ENCODE data around the gene THAP7.

Gene THAP7

DNA sequence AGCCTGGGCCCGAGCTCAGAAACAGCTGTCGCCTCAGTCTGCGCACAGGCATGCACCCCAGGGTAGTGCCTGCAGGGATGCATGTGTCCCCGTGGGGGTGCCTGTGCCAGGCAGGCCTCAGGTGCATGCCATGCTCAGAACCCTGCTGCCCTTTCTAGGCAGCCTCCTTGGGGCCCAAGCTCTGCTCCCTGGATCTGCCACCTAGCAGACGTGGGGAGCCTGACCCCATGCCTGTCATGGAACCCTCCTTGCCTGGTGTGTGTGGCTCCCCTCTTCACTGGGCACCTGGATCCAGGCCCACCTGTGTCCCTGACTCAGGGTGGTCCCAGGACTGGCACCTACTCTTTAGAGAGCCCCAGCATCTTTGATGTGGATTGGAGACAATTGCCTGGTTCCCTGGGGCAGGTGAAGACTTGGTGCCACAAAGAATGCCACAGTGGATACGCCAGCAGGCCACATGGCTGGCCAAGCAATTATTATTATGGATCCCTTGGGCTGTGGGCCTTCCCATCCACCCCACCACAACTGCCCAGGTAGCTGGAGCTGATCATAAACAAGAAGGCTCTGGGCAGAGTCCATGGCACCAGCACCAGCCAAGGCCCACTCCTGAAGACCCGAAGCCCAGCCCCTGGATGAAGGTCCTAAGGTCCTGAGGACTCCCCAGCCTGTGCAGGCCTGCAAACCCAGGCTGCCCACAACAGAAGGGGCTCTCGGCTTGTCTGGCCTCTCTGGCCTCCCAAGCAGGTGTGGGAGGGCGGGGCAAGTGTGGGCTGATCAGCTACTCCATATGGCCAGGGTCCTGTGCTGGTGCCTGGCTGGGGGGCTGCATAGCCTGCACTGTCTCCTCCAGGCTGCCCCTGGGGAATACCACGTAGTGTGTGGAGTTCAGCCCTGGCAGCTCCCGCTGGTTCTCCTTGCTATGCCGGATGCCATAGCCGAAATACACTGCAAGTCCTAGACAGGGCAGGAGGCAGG is 26.6 kb upstream of the THAP7 start:
- no peak overlapping the region for H3K4me3 ChIP-seq (ENCODE audit: low read length)
- H3K4me1 ChIP-seq (ENCODE audit: control insufficient read depth, insufficient read depth, low read length): peaks cover 15% of the 10 kb centered on the region
- peaks cover 6% of the 10 kb centered on the region for H3K27me3 ChIP-seq (ENCODE audit: control insufficient read depth, insufficient read depth, low read length)
- no peak overlapping the region for H3K9ac ChIP-seq (ENCODE audit: low read length)
- no peaks in the 10 kb centered on the region for H3K36me3 ChIP-seq (ENCODE audit: control insufficient read depth, insufficient read depth, low read length)
- no peaks in the 10 kb centered on the region for H3K9me3 ChIP-seq (ENCODE audit: control insufficient read depth, low read length)

DNA sequence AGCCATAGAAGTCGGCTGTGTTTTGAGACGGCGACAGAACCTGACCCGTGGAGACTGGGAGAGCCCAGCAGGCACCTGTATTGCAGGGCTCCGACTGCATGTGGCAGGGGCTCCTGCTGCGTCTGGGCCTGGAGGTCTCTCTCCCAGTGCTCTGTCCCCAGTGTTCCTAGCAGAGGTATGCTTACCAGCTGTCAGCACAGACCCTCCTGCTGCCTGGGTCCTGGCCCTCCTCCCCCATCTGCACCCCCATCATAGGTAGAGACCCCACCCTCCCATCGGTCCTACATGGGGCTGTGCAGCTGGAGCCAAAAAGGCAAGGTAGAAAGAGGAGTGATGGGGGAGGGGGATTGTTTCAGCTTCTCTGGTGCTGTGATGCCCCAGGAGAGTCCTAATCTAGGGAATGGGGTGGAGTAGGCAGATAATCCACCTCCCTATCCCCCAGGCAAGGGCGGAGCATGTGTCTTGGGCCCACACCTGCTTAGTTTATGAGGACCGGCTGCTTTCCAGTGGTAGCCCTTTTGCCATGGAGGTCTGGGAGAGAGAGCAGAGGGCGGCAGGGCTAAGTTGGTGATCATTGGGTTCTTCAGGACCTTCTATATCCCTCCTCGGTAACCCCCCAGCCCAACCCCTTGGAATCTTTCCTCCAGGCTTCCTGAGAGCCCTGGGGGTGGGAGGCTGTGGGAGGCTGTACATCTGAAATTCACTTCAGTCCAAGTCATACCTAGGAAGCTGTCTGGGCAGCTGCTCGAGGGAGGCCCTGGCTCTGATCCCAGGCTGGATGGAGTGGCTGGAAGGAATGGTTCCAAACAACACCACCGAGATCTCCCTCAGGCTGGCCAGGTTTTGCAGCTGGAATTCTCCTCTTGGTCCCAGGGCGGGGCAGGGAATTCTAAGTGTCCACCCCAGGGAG is 25.1 kb upstream of the THAP7 start:
- Histone ChIP-seq H3K4me3 (ENCODE audit: low read length) (no peak overlapping the region), H3K9me3 (ENCODE audit: control insufficient read depth, low read length) (no peaks in the 10 kb centered on the region), H3K27me3 (ENCODE audit: control insufficient read depth, insufficient read depth, low read length) (peaks cover 6% of the 10 kb centered on the region), H3K4me1 (ENCODE audit: control insufficient read depth, insufficient read depth, low read length) (peaks cover 14% of the 10 kb centered on the region), H3K9ac (ENCODE audit: low read length) (no peak overlapping the region), H3K36me3 (ENCODE audit: control insufficient read depth, insufficient read depth, low read length) (no peaks in the 10 kb centered on the region)

DNA sequence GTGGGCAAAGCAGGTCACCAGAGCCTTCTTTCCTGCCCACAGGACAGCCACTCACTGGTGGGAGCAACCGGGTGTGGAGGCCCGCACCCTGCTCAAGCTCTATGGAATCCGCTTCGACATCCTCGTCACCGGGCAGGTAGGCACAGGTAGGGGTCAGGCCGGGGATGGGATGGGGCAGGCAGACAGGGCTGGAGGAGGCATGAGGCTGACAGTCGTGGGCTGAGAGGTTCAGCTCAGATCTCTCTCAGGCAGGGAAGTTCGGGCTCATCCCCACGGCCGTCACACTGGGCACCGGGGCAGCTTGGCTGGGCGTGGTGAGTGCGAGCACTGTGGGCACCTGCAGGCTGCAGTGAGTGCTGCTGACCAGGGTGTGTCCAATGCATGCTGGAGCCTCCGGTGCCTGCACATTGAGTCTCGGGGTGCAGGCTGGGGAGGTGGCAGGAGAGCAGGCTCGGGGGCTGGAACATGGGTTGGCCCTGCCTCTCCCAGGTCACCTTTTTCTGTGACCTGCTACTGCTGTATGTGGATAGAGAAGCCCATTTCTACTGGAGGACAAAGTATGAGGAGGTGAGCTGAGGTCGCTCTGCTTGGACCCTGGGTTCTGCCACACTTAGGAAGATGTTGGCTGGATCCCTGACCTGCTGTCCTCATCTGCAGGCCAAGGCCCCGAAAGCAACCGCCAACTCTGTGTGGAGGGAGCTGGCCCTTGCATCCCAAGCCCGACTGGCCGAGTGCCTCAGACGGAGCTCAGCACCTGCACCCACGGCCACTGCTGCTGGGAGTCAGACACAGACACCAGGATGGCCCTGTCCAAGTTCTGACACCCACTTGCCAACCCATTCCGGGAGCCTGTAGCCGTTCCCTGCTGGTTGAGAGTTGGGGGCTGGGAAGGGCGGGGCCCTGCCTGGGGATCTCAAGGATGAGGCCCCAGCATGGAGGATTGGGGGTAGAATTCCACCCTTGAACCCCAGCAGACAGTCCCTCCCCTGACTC is 24.1 kb upstream of the THAP7 start:
- H3K27me3 ChIP-seq (ENCODE audit: control insufficient read depth, insufficient read depth, low read length): no peaks in the 10 kb centered on the region
- H3K9me3 ChIP-seq (ENCODE audit: control insufficient read depth, low read length): no peaks in the 10 kb centered on the region
- no peak overlapping the region for H3K4me3 ChIP-seq (ENCODE audit: low read length)
- H3K36me3 ChIP-seq (ENCODE audit: control insufficient read depth, insufficient read depth, low read length): no peaks in the 10 kb centered on the region
- peaks cover 5% of the 10 kb centered on the region for H3K4me1 ChIP-seq (ENCODE audit: control insufficient read depth, insufficient read depth, low read length)
- no peak overlapping the region for H3K9ac ChIP-seq (ENCODE audit: low read length)

DNA sequence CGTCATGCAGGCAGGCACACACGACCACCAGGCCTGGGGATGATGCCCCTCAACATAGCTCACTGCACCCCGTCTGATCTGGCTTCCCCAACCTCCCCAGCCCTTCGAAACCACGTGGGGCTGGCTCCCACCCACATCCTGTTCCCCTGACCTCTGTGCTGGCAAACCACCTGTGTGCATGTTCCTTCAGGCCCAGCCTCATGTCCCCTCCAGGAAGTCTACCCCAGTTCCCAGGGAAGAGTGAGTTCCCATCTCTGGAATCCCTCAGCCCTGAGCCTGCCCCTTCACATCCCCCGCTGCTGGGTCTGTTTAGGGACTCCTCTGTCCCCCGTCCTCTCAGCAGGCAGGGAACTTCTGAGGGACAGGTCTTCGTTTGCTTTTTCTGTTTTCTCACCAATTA is 23.3 kb upstream of the THAP7 start:
- H3K4me1 ChIP-seq (ENCODE audit: control insufficient read depth, insufficient read depth, low read length): peaks cover 5% of the 10 kb centered on the region
- no peaks in the 10 kb centered on the region for H3K36me3 ChIP-seq (ENCODE audit: control insufficient read depth, insufficient read depth, low read length)
- H3K9me3 ChIP-seq (ENCODE audit: control insufficient read depth, low read length): no peaks in the 10 kb centered on the region
- no peak overlapping the region for H3K4me3 ChIP-seq (ENCODE audit: low read length)
- H3K9ac ChIP-seq (ENCODE audit: low read length): no peak overlapping the region
- no peaks in the 10 kb centered on the region for H3K27me3 ChIP-seq (ENCODE audit: control insufficient read depth, insufficient read depth, low read length)

DNA sequence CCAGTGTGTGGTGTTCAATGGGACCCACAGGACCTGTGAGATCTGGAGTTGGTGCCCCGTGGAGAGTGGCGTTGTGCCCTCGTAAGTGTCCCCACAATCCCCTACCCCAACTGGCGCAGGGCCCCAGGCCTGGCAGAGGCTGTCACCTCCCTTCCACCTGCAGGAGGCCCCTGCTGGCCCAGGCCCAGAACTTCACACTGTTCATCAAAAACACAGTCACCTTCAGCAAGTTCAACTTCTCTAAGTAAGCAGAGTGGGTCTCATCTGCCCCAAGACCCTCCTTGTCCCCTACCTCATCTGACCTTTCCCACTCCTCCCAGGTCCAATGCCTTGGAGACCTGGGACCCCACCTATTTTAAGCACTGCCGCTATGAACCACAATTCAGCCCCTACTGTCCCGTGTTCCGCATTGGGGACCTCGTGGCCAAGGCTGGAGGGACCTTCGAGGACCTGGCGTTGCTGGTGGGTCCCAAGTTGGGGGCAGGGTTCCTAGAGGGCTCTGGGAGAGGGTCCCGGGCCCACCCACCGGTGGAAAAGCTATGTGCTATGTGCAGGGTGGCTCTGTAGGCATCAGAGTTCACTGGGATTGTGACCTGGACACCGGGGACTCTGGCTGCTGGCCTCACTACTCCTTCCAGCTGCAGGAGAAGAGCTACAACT is 21.2 kb upstream of the THAP7 start:
- no peak overlapping the region for H3K4me3 ChIP-seq (ENCODE audit: low read length)
- no peaks in the 10 kb centered on the region for H3K9me3 ChIP-seq (ENCODE audit: control insufficient read depth, low read length)
- no peaks in the 10 kb centered on the region for H3K27me3 ChIP-seq (ENCODE audit: control insufficient read depth, insufficient read depth, low read length)
- H3K36me3 ChIP-seq (ENCODE audit: control insufficient read depth, insufficient read depth, low read length): no peaks in the 10 kb centered on the region
- no peak overlapping the region for H3K9ac ChIP-seq (ENCODE audit: low read length)
- H3K4me1 ChIP-seq (ENCODE audit: control insufficient read depth, insufficient read depth, low read length): peaks cover 5% of the 10 kb centered on the region

DNA sequence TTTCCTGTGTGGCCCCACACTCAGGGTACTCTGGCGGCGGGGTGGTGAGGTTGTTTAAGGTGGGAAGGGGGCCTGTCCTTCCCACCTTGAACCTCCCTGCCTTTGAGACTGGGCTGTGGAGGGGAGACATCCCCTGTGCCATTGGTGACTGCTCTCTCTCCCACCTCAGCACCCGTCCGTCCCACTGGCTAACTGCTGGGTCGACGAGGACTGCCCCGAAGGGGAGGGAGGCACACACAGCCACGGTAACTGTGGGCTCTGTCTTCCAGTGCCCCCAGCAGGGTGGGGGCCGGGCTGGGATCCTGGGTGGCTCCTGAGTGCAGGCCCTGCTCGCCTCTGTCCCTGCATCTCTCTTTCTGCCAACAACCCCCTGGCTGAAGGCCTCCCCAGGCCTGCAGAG is 20.6 kb upstream of the THAP7 start:
- Histone ChIP-seq H3K4me3 (ENCODE audit: low read length) (no peak overlapping the region), H3K4me1 (ENCODE audit: control insufficient read depth, insufficient read depth, low read length) (peaks cover 5% of the 10 kb centered on the region), H3K36me3 (ENCODE audit: control insufficient read depth, insufficient read depth, low read length) (no peaks in the 10 kb centered on the region), H3K9ac (ENCODE audit: low read length) (no peak overlapping the region), H3K9me3 (ENCODE audit: control insufficient read depth, low read length) (no peaks in the 10 kb centered on the region), H3K27me3 (ENCODE audit: control insufficient read depth, insufficient read depth, low read length) (no peaks in the 10 kb centered on the region)

DNA sequence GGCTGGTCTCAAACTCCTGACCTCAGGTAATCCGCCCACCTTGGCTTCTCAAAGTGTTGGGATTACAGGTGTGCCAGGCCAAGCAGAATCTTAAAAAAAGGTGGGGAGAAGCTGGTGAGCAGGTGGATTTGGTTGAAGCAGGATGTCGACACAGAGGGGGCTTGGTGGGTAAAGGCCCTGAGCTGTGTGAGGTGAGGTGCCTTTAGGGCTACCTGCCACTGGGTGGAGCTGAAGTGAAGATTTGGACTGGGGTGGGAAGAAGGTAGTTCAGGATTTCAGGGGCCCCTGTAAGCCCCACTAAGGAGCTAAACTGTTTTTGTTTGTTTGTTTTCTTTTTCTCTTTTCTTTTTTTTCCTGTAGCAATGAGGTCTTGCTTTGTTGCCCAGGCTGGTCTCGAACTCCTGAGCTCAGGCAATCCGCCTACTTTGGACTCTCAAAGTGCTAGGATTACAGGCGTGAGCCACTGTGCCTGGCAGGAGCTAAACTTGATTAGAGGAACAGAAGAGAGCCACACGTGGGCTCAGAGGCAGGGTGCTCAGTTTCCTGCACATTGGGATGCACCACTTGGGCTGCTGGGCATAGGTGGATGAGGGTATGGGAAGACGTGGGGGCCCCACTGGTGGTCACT is 19.0 kb upstream of the THAP7 start:
- Histone ChIP-seq H3K9me3 (ENCODE audit: control insufficient read depth, low read length) (no peaks in the 10 kb centered on the region), H3K27me3 (ENCODE audit: control insufficient read depth, insufficient read depth, low read length) (no peaks in the 10 kb centered on the region)

DNA sequence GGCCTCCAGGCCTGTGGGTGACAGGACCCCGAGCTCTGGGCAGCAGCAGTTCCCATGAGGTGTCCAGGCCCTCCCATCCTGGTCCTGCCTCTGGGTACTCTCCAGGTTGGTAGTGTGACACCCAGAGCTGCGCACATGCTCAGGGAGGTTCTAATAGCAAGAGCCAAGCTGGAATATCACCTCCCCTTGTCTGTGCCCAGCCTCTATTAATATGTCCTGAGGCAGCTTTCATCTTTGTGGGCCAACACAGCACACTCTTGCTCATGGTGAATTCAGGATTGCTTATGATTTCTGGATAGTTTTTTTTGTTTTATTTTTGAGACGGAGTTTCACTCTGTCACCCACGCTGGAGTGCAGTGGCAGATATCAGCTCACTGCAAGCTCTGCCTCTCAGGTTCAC is 16.4 kb upstream of the THAP7 start:
- Histone ChIP-seq H3K9ac (ENCODE audit: low read length) (no peak overlapping the region), H3K4me3 (ENCODE audit: low read length) (no peak overlapping the region), H3K27me3 (ENCODE audit: control insufficient read depth, insufficient read depth, low read length) (no peaks in the 10 kb centered on the region), H3K36me3 (ENCODE audit: control insufficient read depth, insufficient read depth, low read length) (no peaks in the 10 kb centered on the region), H3K9me3 (ENCODE audit: control insufficient read depth, low read length) (no peaks in the 10 kb centered on the region), H3K4me1 (ENCODE audit: control insufficient read depth, insufficient read depth, low read length) (peaks cover 23% of the 10 kb centered on the region)

More for the DNA sequence above, 19.0 kb upstream of the THAP7 start:
- H3K4me1 ChIP-seq (ENCODE audit: control insufficient read depth, insufficient read depth, low read length): no peaks in the 10 kb centered on the region
- H3K36me3 ChIP-seq (ENCODE audit: control insufficient read depth, insufficient read depth, low read length): no peaks in the 10 kb centered on the region
- no peak overlapping the region for H3K4me3 ChIP-seq (ENCODE audit: low read length)
- no peak overlapping the region for H3K9ac ChIP-seq (ENCODE audit: low read length)

DNA sequence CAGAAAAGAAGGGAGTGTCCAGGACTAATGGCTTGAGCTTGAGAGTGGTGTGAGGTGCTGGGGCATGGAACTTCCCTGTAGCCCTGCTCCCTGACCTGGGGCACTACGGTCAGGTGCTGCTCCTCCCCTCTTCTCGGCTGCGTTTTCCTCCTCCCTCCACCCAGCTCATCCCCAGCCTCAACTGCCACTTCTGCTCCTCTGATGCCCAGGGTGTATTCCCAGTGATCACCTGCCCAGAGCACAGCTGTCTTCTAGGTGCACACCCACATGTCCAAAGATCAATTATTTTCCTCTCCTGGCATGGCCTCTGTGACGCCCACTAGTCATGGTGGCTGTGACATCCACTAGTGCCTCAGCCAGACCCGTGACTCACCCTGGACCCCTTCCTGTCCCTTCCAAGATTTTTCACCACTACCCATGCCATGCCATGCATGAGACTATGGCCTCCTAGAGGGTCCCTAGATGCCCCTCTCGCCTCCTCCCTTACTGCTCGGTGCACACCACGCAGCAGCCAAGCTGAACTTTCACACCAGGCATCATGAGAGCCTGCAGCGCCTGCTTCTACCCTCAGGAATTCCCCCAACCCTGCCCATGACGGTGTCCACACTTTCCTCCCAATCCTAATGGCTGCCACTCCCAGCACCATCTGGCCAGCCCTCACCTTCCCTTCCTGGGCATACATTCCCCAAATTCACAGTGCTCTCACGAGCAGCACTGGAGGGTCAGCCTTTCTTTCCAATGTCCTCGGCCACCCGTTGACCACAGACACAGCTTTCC is 14.9 kb upstream of the THAP7 start:
- Histone ChIP-seq H3K36me3 (ENCODE audit: control insufficient read depth, insufficient read depth, low read length) (no peaks in the 10 kb centered on the region), H3K4me1 (ENCODE audit: control insufficient read depth, insufficient read depth, low read length) (peaks cover 23% of the 10 kb centered on the region), H3K9ac (ENCODE audit: low read length) (no peak overlapping the region), H3K9me3 (ENCODE audit: control insufficient read depth, low read length) (no peaks in the 10 kb centered on the region), H3K27me3 (ENCODE audit: control insufficient read depth, insufficient read depth, low read length) (no peaks in the 10 kb centered on the region), H3K4me3 (ENCODE audit: low read length) (no peak overlapping the region)

DNA sequence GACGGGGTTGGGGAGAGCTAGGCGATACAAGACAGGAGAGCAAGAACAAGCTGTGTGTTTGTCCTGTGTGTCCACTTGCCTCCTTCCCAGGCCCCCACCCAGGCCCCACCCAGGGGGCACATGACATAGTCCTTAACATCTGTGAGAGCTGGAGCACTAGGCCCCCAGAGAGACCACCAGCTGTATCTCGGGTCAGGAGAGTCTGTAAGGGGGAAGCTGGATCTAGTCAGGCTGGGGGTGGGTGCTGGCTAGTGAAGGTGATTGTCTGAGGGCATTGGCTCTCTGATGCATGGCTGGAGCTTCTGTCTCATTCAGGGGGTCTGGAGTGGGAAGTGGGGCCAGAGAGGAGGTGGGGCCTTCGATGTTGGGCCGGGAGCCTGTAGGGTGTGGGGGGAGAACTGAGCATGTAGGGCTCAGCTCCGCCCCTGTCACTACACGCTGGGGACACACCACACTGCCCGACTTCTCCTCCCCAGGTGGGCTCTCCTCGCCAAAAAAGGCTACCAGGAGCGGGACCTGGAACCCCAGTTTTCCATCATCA is 13.6 kb upstream of the THAP7 start:
- Histone ChIP-seq H3K27me3 (ENCODE audit: control insufficient read depth, insufficient read depth, low read length) (no peaks in the 10 kb centered on the region), H3K9ac (ENCODE audit: low read length) (no peak overlapping the region), H3K9me3 (ENCODE audit: control insufficient read depth, low read length) (no peaks in the 10 kb centered on the region), H3K4me3 (ENCODE audit: low read length) (no peak overlapping the region), H3K4me1 (ENCODE audit: control insufficient read depth, insufficient read depth, low read length) (peaks cover 23% of the 10 kb centered on the region), H3K36me3 (ENCODE audit: control insufficient read depth, insufficient read depth, low read length) (no peaks in the 10 kb centered on the region)

Data from mucosa of stomach (tissue), 1 donor.